Esophagus muscularis mucosa (tissue), 4 donors: ENCODE data around the gene MANSC1. TPM values are rescaled to one million over a fixed set of nuclear protein-coding genes. Genes with fewer than 3 reads are reported as not detected.

Experiments used
- DNase-seq: peaks from one replicate; pipeline ENCODE4 v3.0.0-alpha.2; 2017; ENCODE audit errors: extremely low spot score
- H3K27ac ChIP-seq, 4 donors: fragments of 200-600 bp; sonication (generic); replicated peaks in 1 of 4; 1 replicate in 3 of 4; 2 replicates in 1 of 4; pipeline ENCODE4 v1.5.1; 2016 to 2019; ENCODE audit warnings: mild to moderate bottlenecking in 1 of 4
- H3K27me3 ChIP-seq, 4 donors: fragments of 200-600 bp; sonication (generic); one replicate each; pipeline versions ENCODE4 v1.5.1 to v1.6.0; 2016 to 2019
- H3K36me3 ChIP-seq, 4 donors: fragments of 200-600 bp; sonication (generic); one replicate each; pipeline ENCODE4 v1.5.1; 2016 to 2019
- H3K4me1 ChIP-seq, 4 donors: fragments of 200-600 bp; sonication (generic); one replicate each; pipeline ENCODE4 v1.5.1; 2016 to 2019
- H3K4me3 ChIP-seq, 4 donors: fragments of 200-600 bp; sonication (generic); 1 replicate in 2 of 4; 2 replicates in 2 of 4; pipeline ENCODE4 v1.5.1; 2016 to 2019; ENCODE audit warnings: mild to moderate bottlenecking in 4 of 4, moderate library complexity in 1 of 4
- H3K9me3 ChIP-seq, 4 donors: fragments of 200-600 bp; sonication (generic); 1 replicate in 3 of 4; 2 replicates in 1 of 4; pipeline ENCODE4 v1.5.1; 2016 to 2019
- CTCF ChIP-seq, 3 experiments: fragments of 200-600 bp in 2 of 3; fragments of 450-650 bp in 1 of 3; sonication (generic) in 2 of 3; IDR thresholded peaks; one replicate each; pipeline ENCODE4 v1.5.1; 2017 to 2019; ENCODE audit warnings: antibody characterized with exemption in 3 of 3, mild to moderate bottlenecking in 2 of 3, moderate library complexity in 1 of 3
- EP300 ChIP-seq: sonication (generic); formaldehyde crosslinking; IDR thresholded peaks from one replicate; pipeline ENCODE4 v1.6.1; 2017; ENCODE audit warnings: antibody characterized with exemption
- POLR2A ChIP-seq: fragments of 450-650 bp; IDR thresholded peaks from one replicate; pipeline ENCODE4 v1.6.1; 2017; ENCODE audit warnings: antibody characterized with exemption, moderate library complexity, mild to moderate bottlenecking, low read depth
- POLR2AphosphoS5 ChIP-seq, 2 donors: sonication (generic); formaldehyde crosslinking; IDR thresholded peaks; one replicate each; pipeline ENCODE4 v1.6.1; 2017; ENCODE audit warnings: antibody characterized with exemption in 2 of 2
- WGBS: methylation state at CpG from one replicate; pipeline ENCODE4 v1.1.5; 2018; 5-methylcytosine and 5-hydroxymethylcytosine counted together
- intact Hi-C: fragments of 100-400 bp; cut with DNase I; formaldehyde crosslinking; loops from one replicate; pipeline ENCODE4 v1.15.1; 2023
- total RNA-seq, 4 donors: library from RNA; depleted of rRNA; stranded (reverse); fragments of >200 nt; gene quantifications; one replicate each; pipeline versions ENCODE4 v1.1.0 to v1.2.1, GENCODE V29; 2016

MANSC1 gene
- total RNA-seq, 4 donors from 2014 or later: 15.9 to 22.9 (median 19.9) TPM

GRCh38 chr12:12336049-12336411 is 14.0 kb downstream of the MANSC1 start:
- no peak for DNase-seq
- Histone ChIP-seq H3K36me3 (peaks cover 0 to 46% (median 9%) of the 10 kb centered on the region in 4 donors), H3K27me3 (no peaks in the 10 kb centered on the region), H3K9me3 (no peaks in the 10 kb centered on the region), H3K4me3 (no peak overlapping the region), H3K4me1 (peaks cover 12 to 21% (median 16%) of the 10 kb centered on the region in 4 donors), H3K27ac (no peak overlapping the region)
- TF ChIP-seq POLR2AphosphoS5 (IDR thresholded peaks at IDR 0.05) (no peak), POLR2A (no peak), CTCF (IDR thresholded peaks at IDR 0.05) (no peak), EP300 (no peak)
- 96% methylated on average over 5 of the region's 5 CpGs for WGBS
- intact Hi-C loops: no loop called here

DNA sequence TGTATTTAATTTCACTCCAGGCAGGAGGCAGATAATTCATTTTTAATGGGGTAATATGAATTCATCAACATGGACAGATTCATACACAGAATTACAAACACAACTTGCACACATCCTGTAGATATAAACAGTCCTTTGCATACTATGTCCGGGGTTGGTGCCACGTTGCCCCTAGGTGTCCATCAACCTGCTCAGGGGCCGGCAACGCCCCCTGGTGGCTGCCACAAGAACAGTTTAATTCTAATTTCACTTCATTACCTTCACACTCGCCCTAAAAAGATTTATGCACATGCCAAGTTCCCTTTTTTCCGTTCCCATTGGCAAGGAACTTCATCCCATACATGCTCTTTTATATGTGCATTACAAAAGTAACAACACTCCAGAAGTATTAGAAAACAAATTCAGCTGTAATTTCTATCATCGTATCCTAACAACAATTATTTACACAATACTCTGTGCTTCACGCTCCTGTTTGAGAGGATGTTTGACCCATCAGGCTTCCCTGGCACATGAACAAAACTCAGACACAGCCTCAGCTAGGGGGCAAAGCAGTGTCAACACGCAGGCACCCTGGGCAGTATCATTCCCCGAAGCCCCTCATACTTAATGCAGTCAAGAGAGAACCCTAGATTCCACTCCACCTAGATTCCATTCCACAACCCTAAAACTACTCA is 15.5 kb downstream of the MANSC1 start:
- intact Hi-C loops: no loop called here
- H3K27ac ChIP-seq: no peak overlapping the region
- WGBS: 29% methylated on average over 10 of the region's 10 CpGs
- no peaks in the 10 kb centered on the region for H3K9me3 ChIP-seq
- peaks cover 12 to 21% (median 16%) of the 10 kb centered on the region in 4 donors for H3K4me1 ChIP-seq
- H3K36me3 ChIP-seq: peaks cover 10 to 48% (median 17%) of the 10 kb centered on the region in 4 donors
- H3K4me3 ChIP-seq: no peak overlapping the region
- DNase-seq: no peak
- H3K27me3 ChIP-seq: no peaks in the 10 kb centered on the region
- TF ChIP-seq CTCF (IDR thresholded peaks at IDR 0.05): peak; percentile 62 to 81 (median 66)
- no peak for TF ChIP-seq EP300
- no peak for TF ChIP-seq POLR2AphosphoS5 (IDR thresholded peaks at IDR 0.05)
- TF ChIP-seq POLR2A: no peak

DNA sequence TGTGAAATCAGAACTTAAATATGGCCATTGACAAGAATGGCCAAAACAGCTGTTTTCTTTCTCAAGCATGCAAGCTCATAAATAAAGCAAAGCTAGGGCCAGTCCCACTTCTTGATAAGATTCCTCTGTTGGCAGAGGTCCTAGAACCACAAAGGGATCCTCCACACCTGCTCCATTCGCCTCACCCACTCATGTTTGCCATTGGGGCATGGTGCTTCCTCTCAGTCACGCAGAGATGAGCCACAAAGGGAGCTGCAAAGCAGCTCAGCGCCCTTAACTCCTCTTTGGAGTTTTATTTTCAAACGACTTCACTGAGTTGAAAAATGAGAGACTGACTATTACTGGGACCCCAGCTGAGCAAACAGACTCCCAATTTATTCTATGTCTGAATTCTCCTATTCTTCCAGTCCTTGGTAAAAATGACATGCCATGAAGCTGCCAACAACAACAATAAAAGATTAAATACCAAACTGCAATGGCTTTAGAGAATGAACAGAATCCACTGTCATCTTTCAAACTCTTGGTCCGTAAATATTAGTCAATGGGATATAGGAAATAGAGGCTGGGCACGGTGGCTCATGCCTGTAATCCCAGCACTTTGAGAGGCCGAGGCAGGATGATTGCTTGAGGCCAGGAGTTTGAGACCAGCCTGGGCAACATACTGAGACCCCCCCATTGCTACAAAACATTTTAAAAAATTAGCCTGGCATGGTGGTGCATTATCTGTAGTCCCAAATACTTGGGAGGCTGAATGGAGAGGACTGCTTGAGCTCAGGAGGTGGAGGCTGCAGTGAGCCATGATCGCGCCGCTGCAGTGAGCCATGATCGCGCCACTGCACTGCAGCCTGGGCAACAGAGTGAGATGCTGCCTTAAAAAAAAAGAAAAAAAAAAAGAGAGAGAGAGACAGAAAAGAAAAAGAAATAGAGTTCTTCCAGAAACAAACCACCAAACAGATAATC is 16.4 kb downstream of the MANSC1 start:
- H3K27me3 ChIP-seq: no peaks in the 10 kb centered on the region
- H3K4me1 ChIP-seq: peaks cover 8 to 21% (median 16%) of the 10 kb centered on the region in 4 donors
- TF ChIP-seq POLR2AphosphoS5 (IDR thresholded peaks at IDR 0.05) (no peak), CTCF (IDR thresholded peaks at IDR 0.05) (no peak), EP300 (no peak), POLR2A (no peak)
- WGBS: 66% methylated on average over 12 of the region's 12 CpGs
- no peaks in the 10 kb centered on the region for H3K9me3 ChIP-seq
- H3K36me3 ChIP-seq: peaks cover 10 to 45% (median 16%) of the 10 kb centered on the region in 4 donors
- DNase-seq: no peak
- intact Hi-C loops: no loop called here
- H3K4me3 ChIP-seq: no peak overlapping the region
- no peak overlapping the region for H3K27ac ChIP-seq

GRCh38 chr12:12331896-12332295 is 18.1 kb downstream of the MANSC1 start:
- Histone ChIP-seq H3K27me3 (no peaks in the 10 kb centered on the region), H3K9me3 (no peaks in the 10 kb centered on the region), H3K4me1 (peaks cover 13 to 23% (median 18%) of the 10 kb centered on the region in 4 donors), H3K36me3 (peaks cover 10 to 32% (median 16%) of the 10 kb centered on the region in 4 donors), H3K27ac (no peak overlapping the region), H3K4me3 (no peak overlapping the region)
- TF ChIP-seq EP300: no peak
- DNase-seq: no peak
- intact Hi-C loops: no loop called here
- whole genome bisulfite sequencing: 88% methylated on average over 1 of the region's 1 CpG

DNA sequence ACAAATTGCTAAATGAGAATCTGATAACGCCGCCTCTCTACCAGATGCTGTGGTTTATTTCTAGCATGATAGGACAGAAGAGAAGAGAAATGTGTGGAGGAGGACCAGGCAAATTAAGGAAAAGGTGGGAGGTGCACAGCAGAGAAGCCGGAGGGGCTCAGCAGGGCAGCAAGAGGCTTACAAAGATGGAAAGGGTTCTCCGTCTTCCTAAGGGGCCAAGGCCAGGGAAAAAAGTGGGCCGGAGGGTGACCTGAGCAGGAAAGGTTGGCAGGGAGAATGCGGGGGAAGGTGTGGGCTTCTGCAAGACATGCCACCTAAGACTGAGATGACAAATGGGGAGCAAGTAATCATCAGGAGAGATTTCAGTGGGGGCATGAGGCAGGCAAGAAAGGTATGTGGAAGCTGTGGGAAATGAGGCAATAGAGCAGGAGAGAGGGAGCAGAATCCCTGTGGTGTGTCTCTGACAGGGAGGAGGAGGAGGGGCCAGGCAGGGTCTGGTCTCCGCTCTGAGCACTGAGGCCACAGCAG is 18.7 kb downstream of the MANSC1 start:
- no peak for DNase-seq
- Histone ChIP-seq H3K36me3 (peaks cover 10 to 26% (median 16%) of the 10 kb centered on the region in 4 donors), H3K27me3 (no peaks in the 10 kb centered on the region), H3K9me3 (no peaks in the 10 kb centered on the region), H3K4me3 (no peak overlapping the region), H3K4me1 (peaks cover 10 to 23% (median 18%) of the 10 kb centered on the region in 4 donors), H3K27ac (no peak overlapping the region)
- 84% methylated on average over 7 of the region's 7 CpGs for whole genome bisulfite sequencing
- TF ChIP-seq EP300 (no peak), POLR2AphosphoS5 (IDR thresholded peaks at IDR 0.05) (no peak), POLR2A (no peak), CTCF (IDR thresholded peaks at IDR 0.05) (no peak)
- intact Hi-C loops: no loop called here
